Measurements from ENCODE around the gene SEMA6D. TPM values are rescaled to one million over a fixed set of nuclear protein-coding genes. Genes with fewer than 3 reads are reported as not detected.

SEMA6D gene
- polyA plus RNA-seq, 1 donor (not counting 4 experiments of a cell fraction or from before 2014, with no cell fraction given): 0.67 TPM

- H3K4me2 ChIP-seq (ENCODE audit: control insufficient read depth, extremely low read depth, insufficient read depth, low read depth, low read length): peak overlapping the region; percentile 94
- DNase-seq (ENCODE audit: low read depth, low spot score): no peak
- TF ChIP-seq CTCF (optimal IDR thresholded peaks at IDR 0.05 in 1 of 3, IDR thresholded peaks at IDR 0.05 in 1 of 3, conservative IDR thresholded peaks at IDR 0.05 in 1 of 3; ENCODE audit: extremely low read depth in 1 of 3, insufficient read depth in 2 of 3, low read length in 3 of 3) (peak in 1 of 3 experiments; percentile 6), EZH2 (IDR thresholded peaks at IDR 0.05; ENCODE audit: low read length) (peak; percentile 65)
- H2AFZ ChIP-seq (ENCODE audit: control insufficient read depth, low read length): peak overlapping the region; percentile 88
- H3K4me3 ChIP-seq (ENCODE audit: control insufficient read depth in 2 of 3, extremely low read depth in 1 of 3, insufficient read depth in 2 of 3, low read depth in 1 of 3, low read length in 3 of 3): peak overlapping the region; percentile 47 to 74 (median 66)
- no peaks in the 10 kb centered on the region for H3K9me3 ChIP-seq (ENCODE audit: control insufficient read depth, low read depth, low read length)
- no peaks in the 10 kb centered on the region for H3K36me3 ChIP-seq (ENCODE audit: control insufficient read depth in 2 of 2, extremely low read depth in 1 of 2, insufficient read depth in 2 of 2, low read length in 2 of 2)
- H3K9ac ChIP-seq (ENCODE audit: control insufficient read depth, extremely low read depth, insufficient read depth, low read length): peak overlapping the region; percentile 57
- peaks cover 3% of the 10 kb centered on the region for H3K27me3 ChIP-seq (ENCODE audit: control insufficient read depth, extremely low read depth, insufficient read depth, low read length)
- H3K9me1 ChIP-seq (ENCODE audit: control insufficient read depth, extremely low read depth, insufficient read depth, low read length): no peaks in the 10 kb centered on the region
- H3K4me1 ChIP-seq (ENCODE audit: control insufficient read depth, extremely low read depth, insufficient read depth, low read length): no peaks in the 10 kb centered on the region
- no peaks in the 10 kb centered on the region for H4K20me1 ChIP-seq (ENCODE audit: control insufficient read depth, extremely low read depth, insufficient read depth, low read length)
- FAIRE-seq: no peak
- dilution Hi-C loops (cut with MboI; ENCODE audit: extremely low pct_ligation_motif_present, low sequenced_read_pairs): no loop called here
- H3K79me2 ChIP-seq (ENCODE audit: control insufficient read depth, insufficient read depth, low read length): no peaks in the 10 kb centered on the region
- H3K27ac ChIP-seq (ENCODE audit: control insufficient read depth, insufficient read depth, low read length): no peak overlapping the region
These were observed 1.5 kb downstream of the SEMA6D start for GRCh38 chr15:47718497-47719437.

GRCh38 chr15:47719730-47720129, 2.4 kb downstream of the SEMA6D start:
- Histone ChIP-seq H3K4me2 (ENCODE audit: control insufficient read depth, extremely low read depth, insufficient read depth, low read depth, low read length) (no peak overlapping the region), H3K27ac (ENCODE audit: control insufficient read depth, insufficient read depth, low read length) (no peak overlapping the region), H3K79me2 (ENCODE audit: control insufficient read depth, insufficient read depth, low read length) (no peaks in the 10 kb centered on the region), H3K9ac (ENCODE audit: control insufficient read depth, extremely low read depth, insufficient read depth, low read length) (no peak overlapping the region), H2AFZ (ENCODE audit: control insufficient read depth, low read length) (no peak overlapping the region), H3K4me3 (ENCODE audit: control insufficient read depth in 2 of 3, extremely low read depth in 1 of 3, insufficient read depth in 2 of 3, low read depth in 1 of 3, low read length in 3 of 3) (no peak overlapping the region), H3K36me3 (ENCODE audit: control insufficient read depth in 2 of 2, extremely low read depth in 1 of 2, insufficient read depth in 2 of 2, low read length in 2 of 2) (no peaks in the 10 kb centered on the region), H4K20me1 (ENCODE audit: control insufficient read depth, extremely low read depth, insufficient read depth, low read length) (no peaks in the 10 kb centered on the region), H3K9me1 (ENCODE audit: control insufficient read depth, extremely low read depth, insufficient read depth, low read length) (no peaks in the 10 kb centered on the region), H3K4me1 (ENCODE audit: control insufficient read depth, extremely low read depth, insufficient read depth, low read length) (no peaks in the 10 kb centered on the region), H3K9me3 (ENCODE audit: control insufficient read depth, low read depth, low read length) (no peaks in the 10 kb centered on the region), H3K27me3 (ENCODE audit: control insufficient read depth, extremely low read depth, insufficient read depth, low read length) (peaks cover 3% of the 10 kb centered on the region)
- no peak for FAIRE-seq
- TF ChIP-seq CTCF (optimal IDR thresholded peaks at IDR 0.05 in 1 of 3, IDR thresholded peaks at IDR 0.05 in 1 of 3, conservative IDR thresholded peaks at IDR 0.05 in 1 of 3; ENCODE audit: extremely low read depth in 1 of 3, insufficient read depth in 2 of 3, low read length in 3 of 3) (no peak), EZH2 (IDR thresholded peaks at IDR 0.05; ENCODE audit: low read length) (no peak)
- DNase-seq (ENCODE audit: low read depth, low spot score): no peak
- dilution Hi-C loops (cut with MboI; ENCODE audit: extremely low pct_ligation_motif_present, low sequenced_read_pairs): no loop called here
